Stimulated activated CD4-positive, alpha-beta T cell treated with anti-CD3 and anti-CD28 coated beads, Interleukin-4, amount 100 ng/mL, for 1 hour (primary cell): ENCODE measurements around the gene EPB41L5.

ENCODE experiments used
- DNase-seq: peaks from one replicate; pipeline ENCODE4 v3.0.0-alpha.2; 2020

Gene EPB41L5

GRCh38 chr2:120204945-120205670 lies 192.2 kb downstream of the EPB41L5 start:
- no peak for DNase-seq

GRCh38 chr2:120206022-120206581 lies 193.2 kb downstream of the EPB41L5 start:
- DNase-seq, result peak; percentile 52

GRCh38 chr2:120208381-120209353 lies 195.8 kb downstream of the EPB41L5 start:
- no peak for DNase-seq

- no peak for DNase-seq
Observed at GRCh38 chr2:120209427-120210269, 196.8 kb downstream of the EPB41L5 start.

- no peak for DNase-seq
Observed at GRCh38 chr2:120210270-120210693, 197.4 kb downstream of the EPB41L5 start.

- DNase-seq, result no peak
Observed at GRCh38 chr2:120218181-120218580, 205.3 kb downstream of the EPB41L5 start.

GRCh38 chr2:120219291-120219690 lies 206.4 kb downstream of the EPB41L5 start:
- DNase-seq, result no peak

- DNase-seq, result no peak
Observed at GRCh38 chr2:120219766-120220165, 206.9 kb downstream of the EPB41L5 start.

- DNase-seq, result no peak
Observed at GRCh38 chr2:120220756-120221155, 207.9 kb downstream of the EPB41L5 start.

- DNase-seq, result no peak
Observed at GRCh38 chr2:120221616-120222015, 208.7 kb downstream of the EPB41L5 start.

GRCh38 chr2:120222186-120223033 lies 209.5 kb downstream of the EPB41L5 start:
- DNase-seq, result no peak

GRCh38 chr2:120223034-120223912 lies 210.4 kb downstream of the EPB41L5 start, which contains the start of gene TMEM185B:
Gene TMEM185B (minus strand): TSS chr2:120223400. CDS start chr2:120222976, 424 bp downstream.
- peak; percentile 91 for DNase-seq

- DNase-seq, result no peak
Observed at GRCh38 chr2:120224256-120224655, 211.4 kb downstream of the EPB41L5 start.

GRCh38 chr2:120224735-120225548 lies 212.1 kb downstream of the EPB41L5 start:
- DNase-seq, result no peak

- DNase-seq, result no peak
Observed at GRCh38 chr2:120225549-120226065, 212.7 kb downstream of the EPB41L5 start.

GRCh38 chr2:120226316-120226715 lies 213.4 kb downstream of the EPB41L5 start:
- no peak for DNase-seq

GRCh38 chr2:120227111-120227991 lies 214.5 kb downstream of the EPB41L5 start:
- peak; percentile 33 for DNase-seq

GRCh38 chr2:120228503-120228902 lies 215.6 kb downstream of the EPB41L5 start:
- no peak for DNase-seq
